HepG2 (cell line): ENCODE data around the gene TARS3. TPM values are rescaled to one million over a fixed set of nuclear protein-coding genes. Genes with fewer than 3 reads are reported as not detected.
A peak's percentile ranks its signal among the peaks of the same experiment; 100 is the strongest.

ENCODE experiments used
- ARNT2 ChIP-seq: sonication (generic); formaldehyde crosslinking; IDR thresholded peaks from 2 replicates; pipeline ENCODE4 v1.8.0; 2022; ENCODE audit warnings: mild to moderate bottlenecking, low read depth, missing genetic modification reagents, moderate library complexity
- BRF2 ChIP-seq: sonication (generic); formaldehyde crosslinking; IDR thresholded peaks from 2 replicates; pipeline ENCODE4 v1.8.1; 2022; ENCODE audit warnings: mild to moderate bottlenecking, missing genetic modification reagents
- EHMT2 ChIP-seq: fragments of 200-600 bp; sonication (generic); IDR thresholded peaks from 2 replicates; pipeline ENCODE4 v1.7.0; 2017; ENCODE audit warnings: antibody characterized with exemption, low read depth, low read length, borderline replicate concordance
- ELF3 ChIP-seq: IDR thresholded peaks from 2 replicates; pipeline ENCODE4 v1.6.1; 2016; ENCODE audit warnings: missing genetic modification reagents, missing compliant biosample characterization
- ETV6 ChIP-seq: sonication (generic); formaldehyde crosslinking; conservative IDR thresholded peaks from 2 replicates; pipeline ENCODE4 v1.4.0; 2020; ENCODE audit warnings: missing genetic modification reagents
- KAT8 ChIP-seq: IDR thresholded peaks from 2 replicates; pipeline ENCODE4 v1.6.1; 2016; ENCODE audit warnings: missing genetic modification reagents, missing compliant biosample characterization
- KLF16 ChIP-seq, 2 experiments: sonication (generic) in 1 of 2; formaldehyde crosslinking in 1 of 2; IDR thresholded peaks; 2 replicates each; pipeline versions ENCODE4 v1.6.1 to v1.8.0; 2016 to 2023; ENCODE audit warnings: missing genetic modification reagents in 2 of 2, missing compliant biosample characterization in 1 of 2
- LCORL ChIP-seq, 2 experiments: fragments of 450-650 bp in 1 of 2; sonication (generic) in 1 of 2; formaldehyde crosslinking in 1 of 2; IDR thresholded peaks; 2 replicates each; pipeline versions ENCODE4 v1.5.0 to v1.6.1; 2017 to 2020; ENCODE audit warnings: antibody characterized with exemption in 1 of 2, missing genetic modification reagents in 1 of 2
- MEIS1 ChIP-seq: sonication (generic); formaldehyde crosslinking; IDR thresholded peaks from 2 replicates; pipeline ENCODE4 v1.9.0; 2021; ENCODE audit warnings: mild to moderate bottlenecking, missing genetic modification reagents, moderate library complexity, borderline replicate concordance
- NFE2L1 ChIP-seq: sonication (generic); formaldehyde crosslinking; IDR thresholded peaks from 2 replicates; pipeline ENCODE4 v1.4.0; 2020; ENCODE audit warnings: missing genetic modification reagents, mild to moderate bottlenecking, borderline replicate concordance
- PRDM15 ChIP-seq: sonication (generic); formaldehyde crosslinking; IDR thresholded peaks from 2 replicates; pipeline ENCODE4 v1.4.0; 2020; ENCODE audit warnings: missing genetic modification reagents
- SRSF4 ChIP-seq: fragments of 200-400 bp; formaldehyde crosslinking; IDR thresholded peaks from one replicate; pipeline ENCODE4 v1.6.1; 2018; ENCODE audit warnings: mild to moderate bottlenecking, low read depth, low read length, moderate library complexity; ENCODE audit not compliant: poor library complexity, severe bottlenecking
- SYNCRIP ChIP-seq: fragments of 200-400 bp; formaldehyde crosslinking; IDR thresholded peaks from 2 replicates; pipeline ENCODE4 v1.6.1; 2018; ENCODE audit warnings: mild to moderate bottlenecking, low read depth, low read length; ENCODE audit not compliant: insufficient read depth
- TAF1 ChIP-seq: sonication (generic); formaldehyde crosslinking; IDR thresholded peaks from 2 replicates; pipeline ENCODE4 v1.4.0; 2020; ENCODE audit warnings: missing genetic modification reagents
- ZBTB25 ChIP-seq: IDR thresholded peaks from 2 replicates; pipeline ENCODE4 v1.6.1; 2018; ENCODE audit warnings: missing genetic modification reagents
- ZNF160 ChIP-seq: sonication (generic); formaldehyde crosslinking; IDR thresholded peaks from 2 replicates; pipeline ENCODE4 v1.8.0; 2022; ENCODE audit warnings: mild to moderate bottlenecking, inconsistent platforms, missing genetic modification reagents
- ZNF432 ChIP-seq: sonication (generic); formaldehyde crosslinking; IDR thresholded peaks from 2 replicates; pipeline ENCODE4 v1.5.0; 2020; ENCODE audit warnings: missing genetic modification reagents, mild to moderate bottlenecking, borderline replicate concordance
- ZNF670 ChIP-seq: sonication (generic); formaldehyde crosslinking; IDR thresholded peaks from 2 replicates; pipeline ENCODE4 v1.8.0; 2022; ENCODE audit warnings: mild to moderate bottlenecking, missing genetic modification reagents, borderline replicate concordance
- ZNF782 ChIP-seq: sonication (generic); formaldehyde crosslinking; IDR thresholded peaks from 2 replicates; pipeline ENCODE4 v1.4.0; 2020; ENCODE audit warnings: missing genetic modification reagents, mild to moderate bottlenecking, borderline replicate concordance
- ZUFSP ChIP-seq: sonication (generic); formaldehyde crosslinking; IDR thresholded peaks from 2 replicates; pipeline ENCODE4 v1.9.0; 2021; ENCODE audit warnings: missing genetic modification reagents, mild to moderate bottlenecking, borderline replicate concordance
- polyA plus RNA-seq, 8 experiments: library from polyadenylated mRNA; depleted of rRNA in 3 of 8; stranded (reverse) in 7 of 8; unstranded in 1 of 8; fragments of >200 nt; fragmentation: Illumina TruSeq in 4 of 8; extraction: Trizol in 4 of 8; gene quantifications; 2 replicates each; pipeline versions ENCODE4 v1.2.1 to v1.2.3, GENCODE V29; 2011 to 2016; ENCODE audit warnings: low read depth in 4 of 8, missing spikeins in 1 of 8, mixed read lengths in 1 of 8; ENCODE audit not compliant: insufficient read depth in 1 of 8
- total RNA-seq, 5 experiments: library from RNA; depleted of rRNA; stranded (reverse); fragments of >200 nt; fragmentation: Illumina TruSeq; extraction: Trizol; gene quantifications; 2 replicates each; pipeline ENCODE4 v1.2.3, GENCODE V29; 2016; ENCODE audit warnings: low read depth in 1 of 5

The TARS3 gene
- total and polyA plus RNA-seq, 2 of the 13 experiments (the other 11 are each of a cell fraction or from before 2014, with no cell fraction given): 4.1 to 11.7 TPM

GRCh38 chr15:101723874-101724674, at the start of gene TARS3 (continued):
- TF ChIP-seq PRDM15 (CRISPR knock-in tag) (no peak), KLF16 (CRISPR knock-in tag; IDR thresholded peaks at IDR 0.05) (peak; percentile 58 to 83; a peak in 3 of 4 replicates), ZUFSP (no peak), ETV6 (CRISPR knock-in tag) (peak; percentile 52; the same call in 1 of the 2 replicates), ZBTB25 (peak; percentile 84; the same call in 1 of the 2 replicates), SYNCRIP (no peak), ZNF432 (CRISPR knock-in tag) (no peak; the same call in 1 of the 2 replicates), KAT8 (peak; percentile 33; the same call in 1 of the 2 replicates), ZNF670 (CRISPR knock-in tag) (peak; percentile 75; the same call in 1 of the 2 replicates), SRSF4 (no peak), LCORL (IDR thresholded peaks at IDR 0.05) (no peak), LCORL (CRISPR knock-in tag; IDR thresholded peaks at IDR 0.05) (no peak; the same call in 1 of the 2 replicates), EHMT2 (no peak), TAF1 (CRISPR knock-in tag) (peak; percentile 92), MEIS1 (CRISPR knock-in tag) (peak; percentile 50; the same call in 1 of the 2 replicates), BRF2 (CRISPR knock-in tag) (peak; percentile 95; the same call in 1 of the 2 replicates), NFE2L1 (CRISPR knock-in tag) (no peak), ELF3 (CRISPR knock-in tag) (no peak), ZNF160 (CRISPR knock-in tag) (peak; percentile 81), ZNF782 (peak; percentile 93; the same call in 1 of the 2 replicates), ARNT2 (CRISPR knock-in tag) (peak; percentile 98)
